ENCODE results near the gene CHST15. TPM values are rescaled to one million over a fixed set of nuclear protein-coding genes. Genes with fewer than 3 reads are reported as not detected.

The CHST15 gene
- total RNA-seq, 1 donor from 2014 or later, result 105 TPM

- no peak for DNase-seq (ENCODE audit: low read depth in 2 of 2)
Measured at GRCh38 chr10:124014416-124015154, 78.8 kb downstream of the CHST15 start.

- DNase-seq (ENCODE audit: low read depth in 2 of 2), result no peak
Measured at GRCh38 chr10:124013916-124014315, 79.5 kb downstream of the CHST15 start.

GRCh38 chr10:124012991-124013390, 80.4 kb downstream of the CHST15 start:
- no peak for DNase-seq (ENCODE audit: low read depth in 2 of 2)

- DNase-seq (ENCODE audit: low read depth in 2 of 2), result no peak
Measured at GRCh38 chr10:124012583-124012982, 80.8 kb downstream of the CHST15 start.

- DNase-seq (ENCODE audit: low read depth in 2 of 2), result no peak
Measured at GRCh38 chr10:124012066-124012465, 81.3 kb downstream of the CHST15 start.

GRCh38 chr10:124011464-124011863, 81.9 kb downstream of the CHST15 start:
- no peak for DNase-seq (ENCODE audit: low read depth in 2 of 2)

GRCh38 chr10:124010563-124011131, 82.8 kb downstream of the CHST15 start:
- DNase-seq (ENCODE audit: low read depth in 2 of 2), result peak in 1 of 2 donors; percentile 29

- DNase-seq (ENCODE audit: low read depth in 2 of 2), result no peak
Measured at GRCh38 chr10:124010024-124010423, 83.4 kb downstream of the CHST15 start.

GRCh38 chr10:124009231-124010015, 84.0 kb downstream of the CHST15 start:
- no peak for DNase-seq (ENCODE audit: low read depth in 2 of 2)

GRCh38 chr10:124008681-124009080, 84.7 kb downstream of the CHST15 start:
- no peak for DNase-seq (ENCODE audit: low read depth in 2 of 2)

GRCh38 chr10:124008187-124008586, 85.2 kb downstream of the CHST15 start:
- DNase-seq (ENCODE audit: low read depth in 2 of 2), result no peak

GRCh38 chr10:124007773-124008145, 85.6 kb downstream of the CHST15 start:
- no peak for DNase-seq (ENCODE audit: low read depth in 2 of 2)

GRCh38 chr10:124007102-124007772, 86.2 kb downstream of the CHST15 start:
- no peak for DNase-seq (ENCODE audit: low read depth in 2 of 2)

- DNase-seq (ENCODE audit: low read depth in 2 of 2), result no peak
Measured at GRCh38 chr10:124006526-124006925, 86.9 kb downstream of the CHST15 start.

- no peak for DNase-seq (ENCODE audit: low read depth in 2 of 2)
Measured at GRCh38 chr10:124005991-124006392, 87.4 kb downstream of the CHST15 start.

- no peak for DNase-seq (ENCODE audit: low read depth in 2 of 2)
Measured at GRCh38 chr10:124005091-124005490, 88.3 kb downstream of the CHST15 start.

- DNase-seq (ENCODE audit: low read depth in 2 of 2), result no peak
Measured at GRCh38 chr10:124004663-124005004, 88.8 kb downstream of the CHST15 start.

GRCh38 chr10:124003871-124004662, 89.3 kb downstream of the CHST15 start:
- no peak for DNase-seq (ENCODE audit: low read depth in 2 of 2)

GRCh38 chr10:124003481-124003870, 89.9 kb downstream of the CHST15 start:
- no peak for DNase-seq (ENCODE audit: low read depth in 2 of 2)

GRCh38 chr10:124003070-124003419, 90.4 kb downstream of the CHST15 start:
- DNase-seq (ENCODE audit: low read depth in 2 of 2), result no peak

GRCh38 chr10:124002391-124003069, 90.9 kb downstream of the CHST15 start:
- DNase-seq (ENCODE audit: low read depth in 2 of 2), result no peak
